Tibial nerve (tissue), 4 donors: ENCODE data around the gene BTBD2. TPM values are rescaled to one million over a fixed set of nuclear protein-coding genes. Genes with fewer than 3 reads are reported as not detected.

Experiments
- DNase-seq, 2 donors: peaks; one replicate each; pipeline ENCODE4 v3.0.0-alpha.2; 2019; ENCODE audit warnings: low spot score in 2 of 2
- H3K27ac ChIP-seq, 4 donors: fragments of 200-600 bp; sonication (generic) in 3 of 4; one replicate each; pipeline ENCODE4 v1.5.1; 2017 to 2019; ENCODE audit warnings: mild to moderate bottlenecking in 1 of 4
- H3K27me3 ChIP-seq, 2 donors: fragments of 200-600 bp; sonication (generic) in 1 of 2; one replicate each; pipeline versions ENCODE4 v1.5.1 to v1.6.0; 2017 to 2019
- H3K36me3 ChIP-seq, 3 donors: fragments of 200-600 bp; sonication (generic); one replicate each; pipeline ENCODE4 v1.5.1; 2018 to 2019
- H3K4me1 ChIP-seq, 4 donors: fragments of 200-600 bp; sonication (generic) in 3 of 4; one replicate each; pipeline ENCODE4 v1.5.1; 2017 to 2019
- H3K4me3 ChIP-seq, 4 donors: fragments of 200-600 bp; sonication (generic) in 3 of 4; one replicate each; pipeline ENCODE4 v1.5.1; 2017 to 2019; ENCODE audit warnings: mild to moderate bottlenecking in 1 of 4, moderate library complexity in 1 of 4
- H3K9me3 ChIP-seq, 4 donors: fragments of 200-600 bp; sonication (generic) in 3 of 4; one replicate each; pipeline ENCODE4 v1.5.1; 2017 to 2019
- EP300 ChIP-seq, 2 donors: sonication (generic); formaldehyde crosslinking; IDR thresholded peaks; one replicate each; pipeline ENCODE4 v1.6.1; 2017; ENCODE audit warnings: antibody characterized with exemption in 2 of 2, mild to moderate bottlenecking in 1 of 2
- POLR2A ChIP-seq, 2 donors: fragments of 450-650 bp; IDR thresholded peaks; one replicate each; pipeline ENCODE4 v1.6.1; 2017; ENCODE audit warnings: antibody characterized with exemption in 2 of 2, mild to moderate bottlenecking in 2 of 2, moderate library complexity in 2 of 2
- WGBS, 2 donors: methylation state at CpG; one replicate each; pipeline ENCODE4 v1.1.5; 2018; 5-methylcytosine and 5-hydroxymethylcytosine counted together
- total RNA-seq, 4 donors: library from RNA; depleted of rRNA; stranded (reverse); fragments of >200 nt; gene quantifications; one replicate each; pipeline ENCODE4 v1.1.0, GENCODE V29; 2016
- TF ChIP-seq, protein P1 (sequence below), 5 experiments: fragments of 200-600 bp in 3 of 5; fragments of 450-650 bp in 2 of 5; sonication (generic) in 3 of 5; IDR thresholded peaks; one replicate each; pipeline ENCODE4 v1.5.1; 2016 to 2019; ENCODE audit warnings: antibody characterized with exemption in 5 of 5, mild to moderate bottlenecking in 3 of 5, moderate library complexity in 2 of 5

The BTBD2 gene
- total RNA-seq, 4 donors from 2014 or later = 54.0 to 94.5 (median 73.5) TPM

DNA sequence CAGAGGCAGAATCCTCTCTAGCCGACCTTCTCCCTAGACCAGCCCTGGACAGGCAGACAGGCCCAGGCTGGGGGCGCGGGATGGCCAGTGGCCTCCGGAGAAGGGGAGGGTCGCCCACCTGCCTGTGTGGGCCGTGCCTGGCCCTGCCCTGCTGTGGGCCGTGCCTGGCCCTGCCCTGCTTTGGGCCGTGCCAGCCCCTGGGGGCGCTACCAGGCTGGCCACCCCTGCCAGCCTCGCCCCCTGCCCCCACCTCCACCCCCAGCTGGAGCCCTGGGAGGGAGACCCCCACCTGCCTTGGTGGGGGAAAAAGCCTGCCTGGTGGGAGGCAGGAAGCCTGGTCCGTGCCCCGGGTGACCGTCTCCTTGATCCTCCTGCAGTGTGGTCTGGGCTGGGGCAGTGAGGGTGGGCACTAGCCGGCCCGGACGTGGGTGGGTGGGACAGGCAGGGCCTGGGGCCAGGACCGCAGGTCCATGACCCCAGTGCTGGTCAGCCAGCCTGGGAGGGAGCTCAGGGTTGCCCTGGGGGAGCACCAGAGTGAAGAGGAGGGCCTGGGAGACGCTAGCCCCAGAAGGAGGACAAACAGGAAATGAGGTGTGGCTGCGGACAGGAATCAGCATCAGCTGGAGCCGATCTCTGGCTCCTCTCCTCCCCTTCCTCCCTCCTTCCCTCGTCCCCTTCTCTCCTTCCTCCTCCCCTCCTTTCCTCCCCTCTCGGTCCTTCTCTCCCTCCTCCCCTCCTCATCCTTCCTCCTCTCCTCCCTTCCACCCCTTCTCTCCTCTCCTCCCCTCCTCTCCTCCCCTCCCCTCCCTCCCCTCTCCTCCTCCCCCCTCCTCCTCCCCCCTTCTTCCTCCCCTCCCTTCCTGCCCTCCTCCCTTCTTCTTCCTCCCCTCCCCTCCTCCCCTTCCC is 40.7 kb upstream of the BTBD2 start:
- WGBS, 2 donors = 0 to 1% methylated on average over 8 to 13 of the region's 22 CpGs

GRCh38 chr19:2054763-2055162 is 39.2 kb upstream of the BTBD2 start:
- Histone ChIP-seq H3K9me3 (no peaks in the 10 kb centered on the region), H3K36me3 (no peaks in the 10 kb centered on the region), H3K27ac (peak overlapping the region; percentile 88 to 100 (median 99)), H3K27me3 (no peaks in the 10 kb centered on the region), H3K4me1 (peaks cover 10 to 75% (median 59%) of the 10 kb centered on the region in 4 donors), H3K4me3 (no peak overlapping the region)
- no peak for DNase-seq
- TF ChIP-seq POLR2A (IDR thresholded peaks at IDR 0.05) (peak in 1 of 2 donors; percentile 9), EP300 (IDR thresholded peaks at IDR 0.05) (no peak)
- TF ChIP-seq, protein P1, sequence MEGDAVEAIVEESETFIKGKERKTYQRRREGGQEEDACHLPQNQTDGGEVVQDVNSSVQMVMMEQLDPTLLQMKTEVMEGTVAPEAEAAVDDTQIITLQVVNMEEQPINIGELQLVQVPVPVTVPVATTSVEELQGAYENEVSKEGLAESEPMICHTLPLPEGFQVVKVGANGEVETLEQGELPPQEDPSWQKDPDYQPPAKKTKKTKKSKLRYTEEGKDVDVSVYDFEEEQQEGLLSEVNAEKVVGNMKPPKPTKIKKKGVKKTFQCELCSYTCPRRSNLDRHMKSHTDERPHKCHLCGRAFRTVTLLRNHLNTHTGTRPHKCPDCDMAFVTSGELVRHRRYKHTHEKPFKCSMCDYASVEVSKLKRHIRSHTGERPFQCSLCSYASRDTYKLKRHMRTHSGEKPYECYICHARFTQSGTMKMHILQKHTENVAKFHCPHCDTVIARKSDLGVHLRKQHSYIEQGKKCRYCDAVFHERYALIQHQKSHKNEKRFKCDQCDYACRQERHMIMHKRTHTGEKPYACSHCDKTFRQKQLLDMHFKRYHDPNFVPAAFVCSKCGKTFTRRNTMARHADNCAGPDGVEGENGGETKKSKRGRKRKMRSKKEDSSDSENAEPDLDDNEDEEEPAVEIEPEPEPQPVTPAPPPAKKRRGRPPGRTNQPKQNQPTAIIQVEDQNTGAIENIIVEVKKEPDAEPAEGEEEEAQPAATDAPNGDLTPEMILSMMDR (IDR thresholded peaks at IDR 0.05) = no peak
- WGBS, 2 donors = 68 to 69% methylated on average over 8 of the region's 8 CpGs

More for the DNA sequence above, 40.7 kb upstream of the BTBD2 start:
- DNase-seq = peak in 1 of 2 donors; percentile 66
- Histone ChIP-seq H3K36me3 (no peaks in the 10 kb centered on the region), H3K9me3 (no peaks in the 10 kb centered on the region), H3K27me3 (no peaks in the 10 kb centered on the region), H3K4me1 (peaks cover 10 to 87% (median 71%) of the 10 kb centered on the region in 4 donors), H3K27ac (peak overlapping the region; percentile 88 to 100 (median 99)), H3K4me3 (peak overlapping the region; percentile 35 to 57 (median 45))
- TF ChIP-seq EP300 (IDR thresholded peaks at IDR 0.05) (peak; percentile 60 to 80), POLR2A (IDR thresholded peaks at IDR 0.05) (peak; percentile 29 to 71)
- TF ChIP-seq, protein P1 (IDR thresholded peaks at IDR 0.05) = peak in 1 of 5 experiments; percentile 14

DNA sequence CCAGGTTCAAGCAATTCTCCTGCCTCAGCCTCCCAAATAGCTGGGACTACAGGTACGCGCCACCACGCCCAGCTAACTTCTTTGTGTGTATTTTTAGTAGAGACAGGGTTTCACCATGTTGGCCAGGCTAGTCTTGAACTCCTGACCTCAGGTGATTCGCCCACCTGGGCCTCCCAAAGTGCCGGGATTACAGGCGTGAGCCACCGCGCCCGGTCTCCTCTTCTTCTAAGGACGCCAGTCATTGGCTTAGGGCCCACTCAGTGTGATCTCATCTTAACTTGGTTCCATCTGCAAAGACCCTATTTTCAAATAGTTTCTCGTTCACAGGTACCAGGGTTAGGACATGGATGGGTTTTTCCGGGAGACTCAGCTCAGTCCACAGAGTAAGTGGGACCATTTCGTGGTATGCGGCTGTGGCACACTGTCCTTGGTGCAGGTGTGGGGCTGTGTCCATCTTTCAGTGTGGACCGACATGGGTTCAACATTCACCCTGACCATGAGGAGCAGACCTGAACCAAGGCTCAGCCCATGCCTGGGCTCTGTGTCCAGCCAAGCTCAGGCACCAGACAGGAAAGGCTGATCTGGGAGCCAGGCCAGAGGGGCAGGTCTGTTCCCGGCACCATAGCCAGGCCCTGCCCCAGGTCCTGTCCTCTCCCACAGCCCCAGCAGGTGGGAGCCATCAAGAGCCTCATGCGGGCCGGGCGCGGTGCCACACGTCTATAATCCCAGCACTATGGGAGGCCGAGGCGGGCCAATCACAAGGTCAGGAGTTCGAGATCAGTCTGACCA is 38.3 kb upstream of the BTBD2 start:
- peaks cover 10 to 74% (median 57%) of the 10 kb centered on the region in 4 donors for H3K4me1 ChIP-seq
- peak overlapping the region; percentile 88 to 100 (median 99) for H3K27ac ChIP-seq
- WGBS, 2 donors = 74 to 77% methylated on average over 24 of the region's 24 CpGs
- no peak overlapping the region for H3K4me3 ChIP-seq
- H3K27me3 ChIP-seq = no peaks in the 10 kb centered on the region
- peaks cover 0 to 8% (median 0%) of the 10 kb centered on the region in 3 donors for H3K36me3 ChIP-seq
- TF ChIP-seq EP300 (IDR thresholded peaks at IDR 0.05) (peak in 1 of 2 donors; percentile 53), POLR2A (IDR thresholded peaks at IDR 0.05) (no peak)
- no peak for DNase-seq
- H3K9me3 ChIP-seq = no peaks in the 10 kb centered on the region

DNA sequence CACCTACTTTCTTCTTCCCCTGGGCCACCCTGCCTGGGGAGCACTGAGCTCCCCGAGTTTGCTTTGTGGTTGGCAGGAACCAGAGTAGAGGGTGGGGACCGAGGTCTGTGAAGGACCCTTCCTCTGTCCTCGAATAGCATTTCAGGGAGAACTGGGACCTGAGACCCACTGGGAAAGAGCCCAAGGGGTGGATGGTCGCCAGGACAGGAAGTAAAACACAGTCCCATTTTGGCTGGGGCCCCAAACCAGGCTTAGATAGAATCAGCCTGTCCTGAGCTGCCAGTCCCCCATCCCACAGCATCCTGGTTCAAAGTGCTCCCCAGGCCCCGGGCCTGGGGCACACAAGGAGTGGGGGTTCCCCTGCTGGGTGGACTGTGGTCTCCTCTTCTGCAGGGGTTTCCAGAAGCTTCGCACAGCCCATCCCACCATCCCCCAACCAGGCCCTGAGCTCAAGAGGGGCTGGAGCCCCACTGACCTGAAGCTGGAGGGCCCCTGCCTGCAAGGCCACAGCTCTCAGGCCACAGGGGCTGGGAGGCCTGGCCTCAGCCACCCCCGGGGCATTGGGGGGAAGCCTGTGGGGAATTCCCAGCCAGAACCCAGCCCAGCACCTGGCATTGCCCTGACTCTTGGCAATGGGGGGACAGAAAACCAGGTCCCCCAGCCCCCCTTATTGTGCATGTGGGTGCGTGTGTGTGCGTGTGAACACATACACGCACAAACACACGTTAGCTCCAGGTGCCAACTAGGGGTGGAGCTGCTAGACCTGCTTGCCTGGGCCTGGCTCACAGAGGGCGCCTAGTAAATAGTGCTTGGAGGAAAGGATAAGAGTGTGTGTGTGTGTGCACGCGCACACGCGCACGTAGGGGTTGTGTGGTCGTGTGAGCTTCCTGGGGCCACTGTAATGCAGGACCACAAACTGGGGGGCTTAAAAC is 36.5 kb upstream of the BTBD2 start:
- Histone ChIP-seq H3K27ac (peak overlapping the region; percentile 99 to 100 (median 99)), H3K36me3 (peaks cover 0 to 8% (median 0%) of the 10 kb centered on the region in 3 donors), H3K9me3 (no peaks in the 10 kb centered on the region), H3K4me3 (peak overlapping the region; percentile 29 to 100 (median 95)), H3K4me1 (peaks cover 10 to 74% (median 60%) of the 10 kb centered on the region in 4 donors), H3K27me3 (no peaks in the 10 kb centered on the region)
- 61 to 69% methylated on average over 16 to 18 of the region's 18 CpGs for WGBS, 2 donors
- DNase-seq = no peak
- TF ChIP-seq POLR2A (IDR thresholded peaks at IDR 0.05) (no peak), EP300 (IDR thresholded peaks at IDR 0.05) (no peak)
- TF ChIP-seq, protein P1 (IDR thresholded peaks at IDR 0.05) = no peak
